HG03060 (cell line): Measurements from ENCODE around the gene FAM184B.
"Not testable (repeated sequence)": the region's sequence is repeated elsewhere in the genome, so short reads cannot be mapped to it uniquely, and the experiment has no call there.

Experiments
- ATAC-seq: cut with Tn5 transposase; IDR thresholded peaks from one replicate; pipeline ENCODE4 v1.9.1; 2021; ENCODE audit warnings: low read depth, moderate number of reproducible peaks; ENCODE audit not compliant: unreplicated experiment

The FAM184B gene

DNA sequence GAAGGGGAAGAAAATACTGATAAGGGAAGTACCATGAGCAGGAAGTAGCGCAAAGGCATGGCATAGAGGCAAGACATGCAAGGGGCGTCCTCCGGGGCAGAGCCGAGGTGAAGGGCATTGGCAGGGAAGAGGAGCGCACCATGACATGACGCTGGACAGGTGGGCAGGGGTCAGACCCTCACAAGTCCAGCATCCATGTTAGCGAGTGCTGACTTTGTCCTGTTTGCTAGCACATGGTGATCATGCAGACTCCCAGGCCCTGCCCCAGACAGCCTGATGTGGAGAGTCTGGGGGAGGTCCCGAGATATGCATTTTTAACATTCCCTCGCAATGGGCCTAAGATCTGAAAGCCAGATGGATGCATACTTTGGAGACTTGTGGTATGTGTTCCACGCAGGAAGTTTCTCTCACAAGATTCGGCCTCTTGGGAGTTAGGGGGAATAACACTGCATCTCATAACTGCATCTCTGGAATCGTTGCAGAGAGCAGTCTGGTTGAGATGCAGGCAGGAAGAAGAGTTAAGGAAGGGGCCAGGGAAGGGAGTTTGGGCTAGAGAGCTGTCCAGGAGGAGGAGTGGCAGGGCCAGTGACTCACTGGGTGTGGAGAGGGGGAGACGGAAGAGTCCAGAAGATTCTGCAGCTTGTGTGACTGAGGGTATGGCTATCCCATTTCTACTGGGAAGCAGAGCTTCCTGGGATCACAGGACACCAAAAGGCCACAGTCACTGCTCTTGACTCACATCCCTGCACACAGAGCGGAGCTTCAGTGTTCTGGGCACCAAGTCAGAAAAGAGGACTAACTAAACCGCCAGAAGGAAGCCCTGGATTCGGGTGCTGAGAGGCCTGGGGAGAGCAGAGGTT, 59.7 kb downstream of the FAM184B start:
- ATAC-seq = no peak

DNA sequence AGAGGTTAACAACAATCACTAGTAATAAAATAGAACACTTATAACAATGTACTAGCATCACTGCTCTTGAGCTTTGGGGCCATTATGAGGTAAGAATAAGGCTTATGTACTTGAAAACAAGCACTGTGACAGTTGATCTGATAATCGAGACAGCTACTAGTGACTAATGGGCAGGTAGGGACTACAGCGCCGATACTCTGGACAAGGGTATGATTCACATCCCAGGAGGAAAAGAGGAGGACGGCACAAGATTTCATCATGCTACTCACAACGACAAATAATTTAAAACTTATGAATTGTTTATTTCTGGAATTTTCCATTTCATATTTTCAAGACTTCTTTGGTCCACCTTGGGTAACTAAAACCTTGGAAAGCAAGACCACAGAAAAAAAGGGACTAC, 62.3 kb downstream of the FAM184B start:
- no peak for ATAC-seq

DNA sequence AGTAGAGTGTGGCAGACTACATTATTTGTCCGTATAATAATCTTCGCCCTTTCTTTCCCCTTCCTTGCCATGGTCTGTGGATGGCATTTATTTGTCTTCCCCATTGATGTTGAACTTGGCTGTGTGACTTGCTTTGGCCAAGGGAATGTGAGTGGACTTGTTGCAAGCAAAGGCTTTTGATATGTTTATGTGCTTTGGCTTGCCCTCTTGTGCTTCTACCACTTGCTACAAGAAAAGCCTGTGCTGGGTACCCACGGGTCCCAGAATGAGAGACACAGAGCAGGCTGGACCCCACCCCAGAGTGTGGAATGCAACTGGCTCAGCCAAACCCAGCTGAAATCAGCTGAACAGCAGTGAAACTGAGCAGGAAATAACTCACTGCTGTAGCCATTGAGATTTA, 63.0 kb downstream of the FAM184B start:
- no peak for ATAC-seq

- no peak for ATAC-seq
Measured at GRCh38 chr4:17717301-17717700, 64.1 kb downstream of the FAM184B start.

- no peak for ATAC-seq
Measured at GRCh38 chr4:17715511-17715910, 65.9 kb downstream of the FAM184B start.

DNA sequence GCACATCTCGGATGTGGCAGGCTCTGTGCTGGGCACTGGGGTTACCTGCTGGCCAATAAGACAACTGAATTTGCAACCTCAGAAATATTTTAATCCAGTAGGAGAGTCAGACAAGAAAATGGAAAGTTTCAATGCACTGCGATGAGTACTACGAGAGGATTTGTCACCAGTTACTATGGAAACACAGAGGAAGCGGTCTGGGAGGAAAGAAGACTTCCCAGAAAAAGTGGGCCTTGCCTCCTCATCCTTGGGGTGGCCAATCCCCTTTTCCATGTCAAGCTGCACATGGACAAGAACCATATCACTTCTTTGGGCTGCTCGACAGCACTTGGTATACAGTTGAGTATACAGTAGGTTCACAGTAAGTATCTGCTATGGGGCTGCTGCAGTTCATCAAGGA, 67.6 kb downstream of the FAM184B start:
- no peak for ATAC-seq

DNA sequence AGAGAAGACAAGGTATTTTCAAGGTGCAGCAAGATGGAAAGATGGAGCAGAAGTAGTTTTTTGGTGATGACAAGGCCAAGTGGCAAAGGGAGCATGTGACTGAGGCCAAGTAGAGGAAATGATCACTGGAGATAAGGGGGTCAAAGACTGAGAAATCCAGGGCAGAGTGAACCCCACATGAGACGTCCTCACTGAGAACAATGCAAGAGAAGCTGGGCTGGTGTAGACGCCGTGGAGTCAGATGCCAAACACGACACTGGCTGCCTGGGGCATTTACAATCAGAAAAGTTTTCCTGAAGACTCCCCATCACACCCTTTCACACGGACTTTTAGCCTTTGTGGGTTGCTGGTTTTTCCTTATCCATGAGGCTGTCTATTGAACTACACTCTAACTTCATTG, 69.3 kb downstream of the FAM184B start:
- ATAC-seq = no peak

GRCh38 chr4:17711206-17711605, 70.2 kb downstream of the FAM184B start:
- not testable (repeated sequence) for ATAC-seq

GRCh38 chr4:17709763-17710068, 71.7 kb downstream of the FAM184B start:
- ATAC-seq = no peak

DNA sequence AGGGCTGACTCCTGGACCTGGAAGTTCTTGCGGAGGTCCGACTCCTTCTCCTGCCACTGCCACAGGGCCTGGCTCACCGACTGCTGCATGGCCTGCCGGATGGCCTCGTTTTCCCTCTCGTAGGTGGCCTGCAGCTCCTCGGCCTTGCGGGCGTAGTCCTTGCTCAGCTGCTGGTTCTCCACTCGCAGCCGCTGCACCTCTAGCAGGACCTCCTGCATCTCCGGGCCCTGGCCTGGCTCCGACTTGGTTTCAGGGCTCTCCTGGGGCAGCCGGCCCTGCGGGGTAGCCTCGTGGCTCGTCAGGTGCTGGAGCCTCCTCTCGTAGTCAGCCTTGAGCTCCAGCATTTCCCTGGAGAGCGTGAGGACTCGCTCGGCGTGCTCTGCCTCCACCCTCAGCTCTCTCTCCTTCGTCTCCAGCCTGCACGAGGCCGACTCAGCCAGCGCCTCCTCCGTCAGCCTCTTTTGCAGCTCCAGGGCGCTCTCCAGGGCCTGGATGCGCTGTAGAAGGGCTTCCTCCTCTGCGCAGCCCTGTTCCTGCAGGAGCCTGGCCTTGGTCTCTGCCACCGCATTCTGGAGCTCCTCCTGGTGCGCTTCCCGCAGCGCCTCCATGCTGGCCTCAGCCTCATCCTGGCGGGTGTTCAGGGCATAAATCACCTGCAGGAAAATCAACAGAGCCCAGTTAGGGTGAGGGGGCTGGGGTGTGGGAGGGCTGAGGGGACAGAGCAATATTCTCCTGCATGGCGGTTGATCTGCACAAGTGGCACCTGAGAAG, 72.2 kb downstream of the FAM184B start:
- no peak for ATAC-seq

GRCh38 chr4:17707671-17708070, 73.8 kb downstream of the FAM184B start:
- ATAC-seq = no peak

GRCh38 chr4:17705107-17705506, 76.3 kb downstream of the FAM184B start:
- no peak for ATAC-seq

GRCh38 chr4:17704020-17704650, 77.3 kb downstream of the FAM184B start:
- no peak for ATAC-seq

GRCh38 chr4:17702641-17703040, 78.8 kb downstream of the FAM184B start:
- no peak for ATAC-seq

DNA sequence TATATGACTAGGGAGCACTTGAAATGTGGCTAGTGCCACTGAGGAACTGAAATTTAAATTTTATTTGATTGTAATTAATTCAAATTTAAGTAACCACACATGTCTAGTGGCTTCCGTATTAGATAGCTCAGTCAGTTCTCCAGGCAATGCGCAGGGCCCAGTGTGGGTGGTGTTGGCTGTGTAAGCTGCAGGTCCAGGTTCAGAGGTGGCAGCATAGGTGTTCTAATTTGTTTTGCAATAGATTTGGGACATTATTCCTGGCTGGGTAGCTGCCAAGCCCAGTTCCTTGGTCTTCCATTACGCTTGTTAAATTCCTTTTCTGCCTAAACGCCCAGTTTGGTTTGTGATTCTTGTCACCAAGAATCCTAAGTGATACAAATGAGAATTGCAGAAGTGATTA, 79.5 kb downstream of the FAM184B start:
- ATAC-seq = no peak

DNA sequence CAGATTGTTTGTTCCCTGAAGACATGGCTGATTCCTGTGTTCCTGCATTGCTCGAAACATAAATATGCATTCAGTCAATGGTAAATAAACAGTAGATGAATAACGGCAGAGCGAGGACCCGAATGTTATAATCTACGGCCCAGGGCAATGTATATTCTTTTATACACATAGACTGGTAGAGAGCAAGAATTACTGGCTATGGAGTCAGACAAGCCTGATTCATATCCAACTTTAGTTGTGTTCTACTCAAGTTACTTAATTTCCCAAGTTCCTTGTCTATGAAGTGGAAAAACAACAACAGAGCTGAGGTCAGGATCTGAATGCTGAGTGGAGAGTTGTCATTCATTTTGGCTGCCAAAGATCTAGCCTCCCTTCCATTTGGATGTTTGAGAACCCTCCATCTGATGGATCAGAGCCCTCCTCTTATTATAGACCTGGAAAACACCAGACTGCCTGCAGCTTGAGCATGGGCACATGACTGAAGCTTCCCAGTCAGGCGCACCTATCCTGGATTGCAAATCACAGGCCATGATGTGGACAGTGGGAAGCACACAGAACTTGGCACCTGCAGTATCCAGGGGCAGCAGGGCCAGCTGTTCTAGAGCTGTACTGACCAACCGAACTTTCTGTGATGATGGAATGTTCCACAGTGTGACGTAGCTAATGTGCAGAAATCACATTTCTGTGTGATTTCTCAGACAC, 80.1 kb downstream of the FAM184B start:
- no peak for ATAC-seq

DNA sequence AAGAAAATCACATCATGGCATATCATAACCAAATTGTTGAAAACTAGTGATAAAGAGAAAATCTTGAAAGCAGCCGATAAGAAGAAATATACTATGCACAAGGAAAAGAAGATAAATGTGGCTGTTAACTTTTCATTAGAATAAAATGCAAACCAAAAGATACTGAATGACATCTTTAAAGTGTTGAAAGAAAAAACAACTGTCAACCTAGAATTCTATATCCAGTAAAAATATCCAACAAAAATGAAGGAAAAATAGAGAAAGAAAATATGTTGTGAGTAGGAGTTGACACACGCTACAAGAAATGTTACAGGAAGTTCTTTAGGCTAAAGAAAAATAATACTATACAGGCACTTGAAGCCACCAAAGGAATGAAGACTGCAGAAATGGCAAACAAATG, 82.0 kb downstream of the FAM184B start:
- ATAC-seq = no peak

DNA sequence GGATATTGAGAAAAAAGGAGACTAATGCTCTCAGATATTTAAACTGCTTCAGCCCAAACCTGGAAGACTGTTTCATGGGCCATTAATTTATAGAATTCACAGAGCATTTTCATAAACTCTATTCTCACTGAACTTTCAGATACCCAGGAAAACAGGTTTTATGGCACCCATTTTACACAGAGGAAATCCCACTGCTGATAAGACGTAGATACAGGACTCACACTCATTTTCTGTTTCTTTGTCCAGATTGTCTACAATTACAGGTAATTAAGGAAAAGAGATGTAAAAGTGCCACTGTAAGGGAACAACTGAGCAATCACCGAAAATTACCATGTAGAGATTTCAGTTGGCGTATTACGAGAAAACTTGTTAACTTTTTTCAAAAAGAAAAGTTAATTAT, 83.3 kb downstream of the FAM184B start:
- ATAC-seq = no peak

DNA sequence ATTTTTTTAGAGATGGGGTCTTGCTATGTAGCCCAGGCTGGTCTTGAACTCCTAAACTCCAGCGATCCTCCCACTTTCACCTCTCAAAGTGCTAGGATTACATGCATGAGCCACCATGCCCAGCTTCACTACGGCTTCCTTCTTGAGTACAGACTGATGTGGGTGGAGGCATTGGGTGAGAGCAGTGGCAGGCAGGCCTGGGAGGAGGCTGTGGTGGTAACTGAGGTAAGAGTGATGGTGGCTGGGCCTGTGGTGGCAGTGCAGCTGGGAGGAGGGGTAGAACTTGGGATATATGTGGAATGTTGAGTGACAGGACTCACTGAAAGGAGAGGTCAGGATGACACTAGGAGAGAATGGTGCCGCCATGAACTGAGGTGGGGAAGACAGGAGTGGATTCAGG, 86.1 kb downstream of the FAM184B start:
- ATAC-seq = no peak

GRCh38 chr4:17694552-17694951, 86.9 kb downstream of the FAM184B start:
- ATAC-seq = no peak

DNA sequence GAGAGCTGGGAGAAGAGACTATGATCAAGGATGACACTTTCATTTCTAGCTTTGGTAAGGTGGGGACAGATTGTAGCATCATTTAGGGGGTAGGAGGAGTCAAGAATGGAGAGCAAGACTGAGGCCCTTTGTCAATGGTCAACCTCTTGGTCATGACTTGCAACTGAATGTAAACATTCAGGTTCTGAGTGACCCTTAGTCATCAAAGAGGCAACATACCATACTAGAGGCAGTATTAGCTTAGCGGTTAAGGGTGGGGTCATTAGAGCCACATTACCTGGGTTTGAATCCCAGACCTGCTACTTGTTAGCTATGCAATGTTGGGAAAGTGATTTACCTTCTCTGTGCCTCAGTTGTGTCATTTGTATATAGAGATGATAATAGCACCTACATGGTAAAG, 90.5 kb downstream of the FAM184B start:
- no peak for ATAC-seq
